B cell (primary cell): Measurements from ENCODE around the gene ASTN2. TPM values are rescaled to one million over a fixed set of nuclear protein-coding genes. Genes with fewer than 3 reads are reported as not detected.

Experiments used
- ATAC-seq: fragments of 200-7000 bp; cut with Tn5 transposase; one replicate; pipeline ENCODE4 v1.10.0; 2021; ENCODE audit warnings: low read depth, mild to moderate bottlenecking, moderate number of reproducible peaks, moderate library complexity
- CTCF ChIA-PET: fragments of 350-600 bp; sonication (Branson Sonifier 250); formaldehyde crosslinking; loops from one replicate; lab custom pipeline; 2021; ENCODE audit warnings: antibody characterized with exemption, inconsistent platforms; lab: Charles Lee
- POLR2A ChIA-PET: fragments of 350-600 bp; sonication (Branson Sonifier 250); formaldehyde crosslinking; loops from one replicate; lab custom pipeline; 2021; ENCODE audit warnings: antibody characterized with exemption; lab: Charles Lee
- DNase-seq: peaks from one replicate; pipeline ENCODE4 v3.0.0; 2013
- H2AFZ ChIP-seq: 2 replicates; pipeline ENCODE4 v1.6.1; 2012; ENCODE audit warnings: mild to moderate bottlenecking, low read depth, low read length; ENCODE audit not compliant: insufficient read depth, poor library complexity, severe bottlenecking
- H3K27ac ChIP-seq, 2 donors: 1 replicate in 1 of 2; 2 replicates in 1 of 2; pipeline ENCODE4 v1.5.1; 2012 to 2013; ENCODE audit warnings: low read length in 2 of 2, mild to moderate bottlenecking in 2 of 2, moderate library complexity in 1 of 2
- H3K27me3 ChIP-seq, 4 experiments: fragments of 200-600 bp in 1 of 4; sonication (generic) in 1 of 4; replicated peaks in 1 of 4; 1 replicate in 2 of 4; 2 replicates in 2 of 4; pipeline versions ENCODE4 v1.6.1 to v1.7.0; 2013 to 2016; ENCODE audit warnings: low read length in 3 of 4, mild to moderate bottlenecking in 2 of 4, mixed read lengths in 1 of 4, moderate library complexity in 1 of 4; ENCODE audit not compliant: insufficient read depth in 4 of 4, control insufficient read depth in 3 of 4; ENCODE audit errors: control extremely low read depth in 1 of 4
- H3K36me3 ChIP-seq, 2 experiments: replicated peaks in 1 of 2; 1 replicate in 1 of 2; 2 replicates in 1 of 2; pipeline versions ENCODE4 v1.6.1 to v1.7.1; 2013; ENCODE audit warnings: low read length in 1 of 2; ENCODE audit not compliant: insufficient read depth in 2 of 2, control insufficient read depth in 1 of 2; ENCODE audit errors: control extremely low read depth in 1 of 2, extremely low read depth in 1 of 2
- H3K4me1 ChIP-seq, 2 donors: fragments of 200-600 bp in 1 of 2; sonication (generic) in 1 of 2; 1 replicate in 1 of 2; 2 replicates in 1 of 2; pipeline versions ENCODE4 v1.5.1 to v1.6.1; 2013 to 2017; ENCODE audit warnings: low read length in 2 of 2; ENCODE audit not compliant: control insufficient read depth in 2 of 2, insufficient read depth in 2 of 2
- H3K4me2 ChIP-seq: replicated peaks from 2 replicates; pipeline ENCODE3; 2012; ENCODE audit warnings: mild to moderate bottlenecking, low read depth, low read length; ENCODE audit not compliant: poor library complexity, severe bottlenecking
- H3K4me3 ChIP-seq, 5 experiments: fragments of 200-600 bp in 1 of 5; sonication (generic) in 1 of 5; 1 replicate in 3 of 5; 2 replicates in 2 of 5; pipeline versions ENCODE4 v1.5.1 to v1.7.0; 2011 to 2016; ENCODE audit warnings: low read length in 4 of 5, mild to moderate bottlenecking in 4 of 5, low read depth in 2 of 5, control low read depth in 1 of 5, moderate library complexity in 1 of 5; ENCODE audit not compliant: insufficient read depth in 1 of 5; ENCODE audit errors: control extremely low read depth in 1 of 5, extremely low read depth in 1 of 5
- H3K79me2 ChIP-seq: fragments of 200-600 bp; sonication (generic); one replicate; pipeline ENCODE4 v1.6.0; 2016; ENCODE audit warnings: low read length; ENCODE audit not compliant: control insufficient read depth, insufficient read depth
- H3K9ac ChIP-seq: fragments of 200-600 bp; sonication (generic); 2 replicates; pipeline ENCODE4 v1.6.1; 2017; ENCODE audit warnings: mild to moderate bottlenecking, low read length, moderate library complexity
- H3K9me3 ChIP-seq, 3 donors: one replicate each; pipeline versions ENCODE4 v1.6.1 to v1.7.1; 2013; ENCODE audit warnings: low read length in 2 of 3; ENCODE audit not compliant: control insufficient read depth in 2 of 3, insufficient read depth in 1 of 3; ENCODE audit errors: control extremely low read depth in 1 of 3
- H4K20me1 ChIP-seq: 2 replicates; pipeline ENCODE4 v1.6.0; 2012; ENCODE audit warnings: mild to moderate bottlenecking, low read length; ENCODE audit not compliant: insufficient read depth, control insufficient read depth, poor library complexity, severe bottlenecking
- H3K27ac Mint-ChIP-seq: one replicate; pipeline ENCODE4 v1.8.0; 2021; ENCODE audit warnings: mixed read lengths
- H3K27me3 Mint-ChIP-seq: one replicate; pipeline ENCODE4 v1.8.0; 2021; ENCODE audit warnings: mixed read lengths
- H3K4me1 Mint-ChIP-seq: one replicate; pipeline ENCODE4 v1.8.0; 2021; ENCODE audit warnings: mixed read lengths
- H3K4me3 Mint-ChIP-seq: one replicate; pipeline ENCODE4 v1.8.0; 2021; ENCODE audit warnings: mixed read lengths
- H3K9me3 Mint-ChIP-seq: one replicate; pipeline ENCODE4 v1.8.0; 2022; ENCODE audit warnings: mixed read lengths; ENCODE audit not compliant: insufficient read depth
- EZH2 ChIP-seq: IDR thresholded peaks from 2 replicates; pipeline ENCODE4 v1.6.1; 2012; ENCODE audit warnings: borderline replicate concordance, low read depth, mild to moderate bottlenecking, moderate library complexity, low read length; ENCODE audit not compliant: insufficient read depth, poor library complexity, severe bottlenecking
- WGBS: methylation state at CpG from one replicate; pipeline ENCODE4 v1.1.5; 2013; ENCODE audit warnings: missing lambda C conversion rate; ENCODE audit not compliant: insufficient coverage; 5-methylcytosine and 5-hydroxymethylcytosine counted together
- intact Hi-C: fragments of 100-400 bp; cut with micrococcal nuclease; formaldehyde crosslinking; loops from one replicate; pipeline ENCODE4 v1.10.0; 2022
- polyA plus RNA-seq: library from polyadenylated mRNA; depleted of rRNA; stranded (reverse); fragments of >200 nt; gene quantifications from 2 replicates; pipeline ENCODE4 v1.2.3, GENCODE V29; 2012
- total RNA-seq, 2 donors: library from RNA; stranded (reverse); fragments of 120-200 nt in 1 of 2; gene quantifications; 1 replicate in 1 of 2; 2 replicates in 1 of 2; pipeline versions ENCODE4 v1.2.3 to v1.2.4, GENCODE V29; 2013 to 2022
- TF ChIP-seq, protein P1 (sequence below): fragments of 200-600 bp; IDR thresholded peaks from one replicate; pipeline ENCODE4 v1.8.0; 2022; ENCODE audit warnings: antibody characterized with exemption, mild to moderate bottlenecking

ASTN2 gene
- total and polyA plus RNA-seq, 2 donors (not counting 1 experiment from before 2014, with no cell fraction given) = 1.2 to 3.6 TPM

DNA sequence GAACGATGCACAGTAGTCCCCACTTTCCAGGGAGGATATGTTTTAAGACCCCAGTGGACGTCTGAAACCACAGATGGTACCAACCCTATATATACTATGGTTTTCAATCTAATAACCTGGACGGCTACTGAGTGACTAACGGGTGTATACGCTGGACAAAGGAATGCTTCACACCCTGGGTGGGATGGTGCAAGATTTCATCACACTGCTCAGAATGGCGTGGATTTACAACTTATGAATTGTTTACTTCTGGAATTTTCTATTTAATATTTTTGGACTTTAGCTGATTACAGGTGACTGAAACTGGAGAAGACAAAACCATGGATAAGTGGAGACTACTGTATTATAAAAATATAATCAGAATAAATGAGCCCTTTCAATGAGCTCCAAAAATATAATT, 875.3 kb downstream of the ASTN2 start:
- no peak for ATAC-seq
- Histone ChIP-seq H3K4me1 (no peaks in the 10 kb centered on the region), H3K9ac (no peak overlapping the region), H3K27me3 (no peaks in the 10 kb centered on the region), H3K9me3 (no peaks in the 10 kb centered on the region), H2AFZ (no peak overlapping the region), H3K27ac (no peak overlapping the region), H3K36me3 (no peaks in the 10 kb centered on the region), H4K20me1 (no peaks in the 10 kb centered on the region), H3K4me2 (no peak overlapping the region), H3K79me2 (no peaks in the 10 kb centered on the region), H3K4me3 (no peak overlapping the region)
- WGBS = no CpG with 5 or more reads among the region's 6 CpGs
- intact Hi-C loops = no loop called here
- no peak overlapping the region for H3K27ac Mint-ChIP-seq
- TF ChIP-seq, protein P1, sequence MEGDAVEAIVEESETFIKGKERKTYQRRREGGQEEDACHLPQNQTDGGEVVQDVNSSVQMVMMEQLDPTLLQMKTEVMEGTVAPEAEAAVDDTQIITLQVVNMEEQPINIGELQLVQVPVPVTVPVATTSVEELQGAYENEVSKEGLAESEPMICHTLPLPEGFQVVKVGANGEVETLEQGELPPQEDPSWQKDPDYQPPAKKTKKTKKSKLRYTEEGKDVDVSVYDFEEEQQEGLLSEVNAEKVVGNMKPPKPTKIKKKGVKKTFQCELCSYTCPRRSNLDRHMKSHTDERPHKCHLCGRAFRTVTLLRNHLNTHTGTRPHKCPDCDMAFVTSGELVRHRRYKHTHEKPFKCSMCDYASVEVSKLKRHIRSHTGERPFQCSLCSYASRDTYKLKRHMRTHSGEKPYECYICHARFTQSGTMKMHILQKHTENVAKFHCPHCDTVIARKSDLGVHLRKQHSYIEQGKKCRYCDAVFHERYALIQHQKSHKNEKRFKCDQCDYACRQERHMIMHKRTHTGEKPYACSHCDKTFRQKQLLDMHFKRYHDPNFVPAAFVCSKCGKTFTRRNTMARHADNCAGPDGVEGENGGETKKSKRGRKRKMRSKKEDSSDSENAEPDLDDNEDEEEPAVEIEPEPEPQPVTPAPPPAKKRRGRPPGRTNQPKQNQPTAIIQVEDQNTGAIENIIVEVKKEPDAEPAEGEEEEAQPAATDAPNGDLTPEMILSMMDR = no peak
- no peak for TF ChIP-seq EZH2
- POLR2A ChIA-PET = no interaction called here
- H3K4me1 Mint-ChIP-seq = no peaks in the 10 kb centered on the region
- DNase-seq = no peak
- peaks cover 3% of the 10 kb centered on the region for H3K27me3 Mint-ChIP-seq
- peaks cover 10% of the 10 kb centered on the region for H3K9me3 Mint-ChIP-seq
- H3K4me3 Mint-ChIP-seq = no peak overlapping the region
- CTCF ChIA-PET = no interaction called here

DNA sequence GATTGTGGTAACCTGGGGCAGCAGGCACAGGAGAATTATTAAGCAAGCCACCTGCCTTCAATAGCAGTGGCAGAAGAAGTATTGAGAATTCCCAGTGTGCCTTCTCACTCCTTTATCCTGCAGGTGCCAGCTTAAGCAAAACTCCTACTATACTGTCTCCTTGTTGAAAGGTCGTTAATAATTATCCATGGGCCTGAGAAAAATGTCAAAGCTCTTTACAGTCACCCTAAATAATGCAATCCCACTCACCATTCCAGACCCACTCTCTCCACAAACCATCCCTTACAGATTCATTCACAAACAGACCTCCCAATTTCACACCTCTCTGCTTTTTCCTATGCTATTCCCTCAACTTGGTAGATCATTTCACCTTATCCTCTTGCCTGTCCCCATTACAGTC, 889.2 kb downstream of the ASTN2 start:
- Histone ChIP-seq H3K4me3 (no peak overlapping the region), H2AFZ (no peak overlapping the region), H3K4me1 (no peaks in the 10 kb centered on the region), H3K27me3 (no peaks in the 10 kb centered on the region), H3K36me3 (no peaks in the 10 kb centered on the region), H3K4me2 (no peak overlapping the region), H3K79me2 (no peaks in the 10 kb centered on the region), H3K27ac (no peak overlapping the region), H3K9ac (no peak overlapping the region), H3K9me3 (peaks cover 0 to 10% (median 0%) of the 10 kb centered on the region in 3 donors), H4K20me1 (no peaks in the 10 kb centered on the region)
- no peak overlapping the region for H3K27ac Mint-ChIP-seq
- ChIA-PET POLR2A (no interaction called here), CTCF (no interaction called here)
- no peaks in the 10 kb centered on the region for H3K27me3 Mint-ChIP-seq
- peaks cover 10% of the 10 kb centered on the region for H3K9me3 Mint-ChIP-seq
- WGBS = 82% methylated on average over 1 of the region's 1 CpG
- H3K4me3 Mint-ChIP-seq = no peak overlapping the region
- no peaks in the 10 kb centered on the region for H3K4me1 Mint-ChIP-seq
- intact Hi-C loops = no loop called here
- no peak for DNase-seq
- ATAC-seq = no peak
- TF ChIP-seq, protein P1 = no peak
- no peak for TF ChIP-seq EZH2
